Panc1 (cell line): Measurements from ENCODE around the gene MRPS27. TPM values are rescaled to one million over a fixed set of nuclear protein-coding genes. Genes with fewer than 3 reads are reported as not detected.

Source experiments
- ATAC-seq: fragments of 200-7000 bp; cut with Tn5 transposase; 2 replicates; pipeline ENCODE4 v1.9.1; 2020; ENCODE audit warnings: mild to moderate bottlenecking, moderate library complexity
- BruUV-seq: library from RNA; stranded (reverse); fragments of 400-500 nt; replicated peaks from 2 replicates; lab custom pipeline; 2021; lab: Mats Ljungman, UMichigan
- CTCF ChIA-PET: fragments of 300-600 bp; sonication (Branson Sonifier 250); formaldehyde crosslinking; loops from one replicate; lab custom pipeline; 2022; ENCODE audit warnings: antibody characterized with exemption; lab: Charles Lee
- POLR2A ChIA-PET: fragments of 300-600 bp; sonication (Branson Sonifier 250); formaldehyde crosslinking; loops from one replicate; lab custom pipeline; 2022; ENCODE audit warnings: antibody characterized with exemption; lab: Charles Lee
- DNase-seq: peaks from one replicate; pipeline ENCODE4 v3.0.0-alpha.2; 2010; ENCODE audit warnings: low read depth, low spot score
- H3K27ac ChIP-seq: 2 replicates; pipeline ENCODE4 v1.5.1; 2011; ENCODE audit warnings: mild to moderate bottlenecking, low read length, inconsistent platforms
- H3K27me3 ChIP-seq: fragments of 200-500 bp; sonication (Bioruptor generic); 2 replicates; pipeline ENCODE4 v1.6.0; 2014; ENCODE audit warnings: low read length, inconsistent platforms; ENCODE audit not compliant: control insufficient read depth, insufficient read depth
- H3K36me3 ChIP-seq: fragments of 200-500 bp; sonication (Bioruptor generic); 2 replicates; pipeline ENCODE4 v1.5.1; 2014; ENCODE audit warnings: inconsistent platforms, mild to moderate bottlenecking, low read length, moderate library complexity; ENCODE audit not compliant: control insufficient read depth, insufficient read depth
- H3K4me1 ChIP-seq: 2 replicates; pipeline ENCODE4 v1.5.1; 2011; ENCODE audit warnings: inconsistent platforms, mild to moderate bottlenecking, low read length, moderate library complexity; ENCODE audit not compliant: control insufficient read depth, insufficient read depth
- H3K4me3 ChIP-seq, 2 experiments: 2 replicates each; pipeline ENCODE4 v1.5.1; 2011 to 2012; ENCODE audit warnings: low read depth in 2 of 2, low read length in 2 of 2, mild to moderate bottlenecking in 2 of 2, inconsistent platforms in 1 of 2, moderate library complexity in 1 of 2
- H3K9me3 ChIP-seq: fragments of 200-500 bp; sonication (Bioruptor generic); 2 replicates; pipeline ENCODE4 v1.5.1; 2014; ENCODE audit warnings: low read depth, mild to moderate bottlenecking, inconsistent platforms, low read length, moderate library complexity; ENCODE audit not compliant: control insufficient read depth, insufficient read depth
- CTCF ChIP-seq: fragments of 450-650 bp; IDR thresholded peaks from 2 replicates; pipeline ENCODE4 v1.5.1; 2017; ENCODE audit warnings: mild to moderate bottlenecking
- POLR2AphosphoS5 ChIP-seq: IDR thresholded peaks from 2 replicates; pipeline ENCODE4 v1.6.1; 2012; ENCODE audit warnings: mild to moderate bottlenecking, low read depth, low read length, moderate library complexity
- REST ChIP-seq, 2 experiments: IDR thresholded peaks; 2 replicates each; pipeline ENCODE4 v1.6.1; 2011 to 2012; ENCODE audit warnings: low read depth in 2 of 2, control low read depth in 1 of 2, low read length in 1 of 2, mild to moderate bottlenecking in 1 of 2, moderate library complexity in 1 of 2; ENCODE audit not compliant: insufficient read depth in 1 of 2
- SIN3A ChIP-seq: IDR thresholded peaks from 2 replicates; pipeline ENCODE4 v1.6.1; 2012; ENCODE audit warnings: low read depth, mild to moderate bottlenecking, low read length, moderate library complexity, borderline replicate concordance; ENCODE audit not compliant: insufficient read depth
- TCF7L2 ChIP-seq: IDR thresholded peaks from 2 replicates; pipeline ENCODE4 v1.6.1; 2011; ENCODE audit warnings: mild to moderate bottlenecking, low read depth, low read length, inconsistent platforms
- in situ Hi-C: cut with HindIII; loops from 2 replicates; pipeline ENCODE4 v1.10.0; 2016; ENCODE audit warnings: low sequenced_read_pairs, low pct_unique_long_range_greater_than_20kb
- intact Hi-C: fragments of 100-400 bp; cut with micrococcal nuclease; formaldehyde crosslinking; loops from one replicate; pipeline ENCODE4 v1.10.0; 2022; ENCODE audit not compliant: unreplicated experiment
- total RNA-seq: library from RNA; stranded (reverse); gene quantifications from one replicate; pipeline ENCODE4 v1.2.1, GENCODE V29; 2021; ENCODE audit not compliant: unreplicated experiment

MRPS27 gene
- total RNA-seq, 1 experiment from 2014 or later, result 67.2 TPM

GRCh38 chr5:72366324-72366976 is 46.4 kb upstream of the MRPS27 start:
- TF ChIP-seq CTCF, result peak; percentile 85
- TF ChIP-seq SIN3A, result no peak
- H3K9me3 ChIP-seq, result no peaks in the 10 kb centered on the region
- BruUV-seq, result no TSS peak
- intact Hi-C loops (loop anchor here (2.0 to 5.0 kb wide), 2 partner anchors 156 to 452 kb away; no protein-coding TSS in a partner anchor), in situ Hi-C loops (no loop called here)
- ChIA-PET POLR2A (no interaction called here), CTCF (interaction anchor here (1.1 to 1.9 kb wide), 2 partner anchors 158 to 451 kb away, joined by 3 to 9 read pairs; no protein-coding TSS in a partner anchor)
- no peaks in the 10 kb centered on the region for H3K36me3 ChIP-seq
- no peak overlapping the region for H3K27ac ChIP-seq
- 0 out of 2 replicates have a peak, but pooled peaks cover 2% of the 10 kb centered on the region for H3K4me1 ChIP-seq
- ATAC-seq (peak; percentile 93), DNase-seq (peak; percentile 62)
- no peak overlapping the region for H3K4me3 ChIP-seq
- no peaks in the 10 kb centered on the region for H3K27me3 ChIP-seq

GRCh38 chr5:72364951-72365350 is 44.9 kb upstream of the MRPS27 start:
- intact Hi-C loops (loop anchor here (5.0 kb wide), 1 partner anchor 157 kb away; no protein-coding TSS in a partner anchor), in situ Hi-C loops (no loop called here)
- Histone ChIP-seq H3K27ac (no peak overlapping the region), H3K9me3 (no peaks in the 10 kb centered on the region), H3K27me3 (no peaks in the 10 kb centered on the region), H3K4me1 (0 out of 2 replicates have a peak, but pooled peaks cover 2% of the 10 kb centered on the region), H3K4me3 (no peak overlapping the region), H3K36me3 (no peaks in the 10 kb centered on the region)
- DNase-seq, result no peak
- ChIA-PET POLR2A (no interaction called here), CTCF (interaction anchor here (1.9 kb wide), 1 partner anchor 159 kb away, joined by 9 read pairs; no protein-coding TSS in a partner anchor)
- ATAC-seq, result no peak
- TF ChIP-seq TCF7L2 (no peak), POLR2AphosphoS5 (no peak), CTCF (no peak), SIN3A (no peak), REST (IDR thresholded peaks at IDR 0.05; ENCODE audit: insufficient read depth in 1 of 2, low read depth in 2 of 2, low read length in 1 of 2) (no peak)
- no TSS peak for BruUV-seq
